Skin of body (tissue), 2 donors: Measurements from ENCODE around the gene MRGPRE. TPM values are rescaled to one million over a fixed set of nuclear protein-coding genes. Genes with fewer than 3 reads are reported as not detected.

Experiments used
- DNase-seq: peaks from one replicate; lab custom pipeline; 2025; lab: John Stamatoyannopoulos, UW
- total RNA-seq: library from RNA; depleted of rRNA; stranded (reverse); fragments of >200 nt; gene quantifications from one replicate; pipeline ENCODE4 v1.2.3, GENCODE V29; 2014

The MRGPRE gene
- total RNA-seq, 1 donor from 2014 or later: not detected

GRCh38 chr11:3226846-3227567 lies 5.2 kb downstream of the MRGPRE start:
- DNase-seq: no peak

GRCh38 chr11:3225826-3226750 lies 6.1 kb downstream of the MRGPRE start:
- no peak for DNase-seq

GRCh38 chr11:3225159-3225758 lies 7.0 kb downstream of the MRGPRE start:
- DNase-seq: no peak

GRCh38 chr11:3224401-3225057 lies 7.7 kb downstream of the MRGPRE start:
- DNase-seq: no peak

- DNase-seq: no peak
These were observed 8.3 kb downstream of the MRGPRE start for GRCh38 chr11:3223932-3224381.

DNA sequence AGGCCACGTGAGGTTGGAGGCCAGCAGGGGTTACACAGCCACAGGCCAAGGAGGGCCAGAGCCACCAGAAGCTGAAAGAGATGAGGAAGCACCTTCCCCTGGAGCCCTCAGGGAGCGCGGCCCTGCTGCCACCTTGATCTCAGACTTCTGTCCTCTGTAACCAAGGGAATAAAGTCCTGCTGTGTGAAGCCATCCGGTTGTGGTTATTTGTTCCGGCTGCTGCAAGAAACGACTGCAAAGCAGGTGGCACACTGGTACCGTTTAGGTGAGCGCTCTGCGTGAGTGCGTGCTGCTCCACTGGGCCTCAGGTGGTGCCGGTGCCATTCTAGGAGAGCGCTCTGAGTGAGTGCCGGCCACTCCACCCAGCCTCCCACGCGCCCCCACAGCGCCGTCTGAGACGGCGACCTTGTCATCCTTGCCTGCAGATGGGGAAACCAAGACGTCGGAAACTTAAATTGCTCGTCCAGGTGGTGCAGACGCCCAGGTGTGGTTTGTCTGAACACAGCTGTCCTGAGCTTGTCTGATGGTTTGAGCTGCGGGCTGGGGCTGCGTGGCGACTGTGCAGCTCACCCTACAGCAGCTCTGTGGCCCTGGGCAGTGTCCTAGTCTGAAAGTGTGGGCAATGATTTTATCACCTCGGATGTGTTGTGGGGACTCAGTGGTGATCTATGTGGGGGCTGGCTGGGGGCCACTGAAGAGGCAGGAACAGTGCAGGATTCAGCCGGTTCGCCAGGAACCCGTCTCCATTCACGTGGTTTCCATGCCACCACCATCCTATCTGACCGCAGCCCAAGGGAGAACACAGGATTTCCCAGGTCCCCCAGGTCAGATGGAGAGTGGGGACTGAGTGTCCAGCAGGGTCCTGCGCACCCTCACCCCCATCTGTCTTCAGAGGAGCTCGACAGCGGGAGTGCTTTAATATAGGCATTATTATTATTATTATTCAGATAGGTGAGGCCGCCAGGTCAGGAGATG lies 9.0 kb downstream of the MRGPRE start:
- DNase-seq: no peak

DNA sequence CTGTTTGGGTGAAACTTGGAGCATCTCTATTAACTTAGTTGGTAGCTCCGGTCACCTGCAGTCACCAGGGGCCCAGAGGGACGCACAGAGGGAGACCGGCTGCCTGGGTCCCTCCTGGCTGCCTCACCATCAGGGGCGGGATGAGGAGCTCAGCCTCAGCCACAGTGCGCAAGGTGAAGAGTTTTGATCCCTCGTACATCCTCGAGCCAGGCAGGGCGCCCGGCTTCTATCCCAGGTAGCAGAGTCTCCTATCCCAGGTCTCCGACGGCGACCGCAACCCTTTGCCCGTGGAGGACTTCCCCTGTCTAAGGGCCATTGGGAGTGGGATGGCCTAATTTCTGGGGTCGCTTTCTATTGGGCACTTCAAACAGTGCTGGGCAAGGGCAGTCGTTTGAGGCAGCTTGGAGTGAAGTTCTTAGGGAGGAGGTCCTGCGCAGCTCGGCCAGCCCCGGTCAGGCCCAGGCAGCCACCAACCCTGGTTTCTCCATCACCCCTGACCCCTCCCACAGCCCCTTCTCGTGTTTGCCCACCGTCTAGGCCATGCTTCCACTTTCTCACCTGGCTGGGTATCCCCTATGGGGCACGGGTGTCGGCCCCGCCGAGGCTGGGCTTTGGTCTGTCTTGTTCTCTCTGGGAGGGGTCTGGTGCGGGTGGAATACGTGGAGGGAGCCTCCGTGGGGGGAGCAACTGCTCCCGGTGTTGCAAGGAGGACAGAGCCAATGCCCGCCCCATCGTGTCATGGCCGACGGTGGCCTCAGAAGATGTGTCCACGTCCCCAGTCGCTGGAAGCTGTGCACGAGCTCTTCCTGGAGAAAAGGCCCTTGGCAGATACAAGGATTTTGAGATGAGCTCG lies 10.0 kb downstream of the MRGPRE start:
- DNase-seq: no peak

- peak; percentile 23 for DNase-seq
These were observed 10.7 kb downstream of the MRGPRE start for GRCh38 chr11:3221408-3222002.

- no peak for DNase-seq
These were observed 11.5 kb downstream of the MRGPRE start for GRCh38 chr11:3220521-3221407.

GRCh38 chr11:3220101-3220500 lies 12.1 kb downstream of the MRGPRE start:
- no peak for DNase-seq

DNA sequence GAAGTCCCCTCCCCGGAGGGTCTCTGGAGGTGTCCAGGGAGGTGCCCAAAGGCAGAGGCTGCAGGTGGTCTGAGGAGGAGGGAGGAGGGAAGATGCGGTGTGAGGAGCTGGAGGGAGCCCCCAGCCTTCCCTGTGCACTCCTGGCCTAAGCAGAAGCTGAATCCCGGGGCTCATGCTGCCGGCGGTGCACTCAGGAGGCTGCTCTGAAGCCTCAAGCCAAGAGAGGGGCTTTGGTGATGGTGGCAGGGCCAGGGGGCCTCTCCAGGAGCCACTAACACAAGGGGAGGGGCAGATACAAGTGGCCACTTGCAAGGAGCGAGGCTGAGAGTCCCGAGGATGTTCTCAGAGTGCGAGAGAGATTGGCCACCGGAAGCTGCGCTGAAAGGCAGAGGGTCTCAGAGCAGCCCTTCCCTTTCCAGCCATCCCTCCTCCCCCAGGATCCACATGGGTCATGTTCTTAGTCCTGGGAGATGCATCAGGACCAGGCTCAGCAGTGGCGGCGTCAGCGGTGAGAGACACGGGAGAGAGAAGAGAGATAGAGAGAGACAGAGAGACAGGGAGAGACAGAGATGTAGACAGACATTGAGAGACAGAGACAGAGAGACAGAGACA lies 12.8 kb downstream of the MRGPRE start:
- no peak for DNase-seq

- DNase-seq: no peak
These were observed 13.5 kb downstream of the MRGPRE start, which contains the start of gene MRGPRG for GRCh38 chr11:3218483-3219280. MRGPRG (minus strand) TSS chr11:3218813; CDS start chr11:3218813, 0 bp downstream.

DNA sequence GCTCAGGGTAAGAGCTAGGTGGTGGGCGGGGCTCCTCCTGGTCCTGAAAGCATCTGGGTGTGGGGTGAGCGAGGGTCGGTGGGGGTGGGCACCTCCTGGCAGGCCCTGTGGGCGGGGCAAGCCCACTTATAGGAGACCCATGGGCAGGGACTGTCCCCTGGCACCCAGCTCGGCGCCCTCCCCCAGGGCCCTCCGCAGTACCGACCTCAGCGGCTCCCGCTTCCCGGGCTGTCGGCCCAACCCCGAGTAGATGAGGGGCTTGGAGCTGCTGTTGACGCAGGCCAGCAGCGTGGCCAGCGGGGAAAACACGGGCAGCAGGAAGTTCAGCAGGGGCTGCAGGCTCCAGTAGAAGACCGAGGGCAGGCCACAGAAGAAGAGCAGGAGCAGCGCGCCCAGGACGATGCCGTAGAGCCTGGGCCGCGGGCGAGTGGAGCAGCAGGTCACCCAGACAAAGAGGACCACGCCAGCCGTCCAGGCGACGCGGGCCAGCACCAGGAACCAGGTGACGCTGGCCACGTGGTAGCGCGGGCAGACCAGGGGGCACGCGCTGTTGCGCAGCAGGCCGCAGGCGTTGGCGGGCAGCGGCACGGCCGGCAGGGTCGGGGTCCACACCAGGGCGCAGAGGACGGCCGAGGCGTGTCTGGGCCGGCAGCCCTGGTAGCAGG lies 14.3 kb downstream of the MRGPRE start:
- no peak for DNase-seq

DNA sequence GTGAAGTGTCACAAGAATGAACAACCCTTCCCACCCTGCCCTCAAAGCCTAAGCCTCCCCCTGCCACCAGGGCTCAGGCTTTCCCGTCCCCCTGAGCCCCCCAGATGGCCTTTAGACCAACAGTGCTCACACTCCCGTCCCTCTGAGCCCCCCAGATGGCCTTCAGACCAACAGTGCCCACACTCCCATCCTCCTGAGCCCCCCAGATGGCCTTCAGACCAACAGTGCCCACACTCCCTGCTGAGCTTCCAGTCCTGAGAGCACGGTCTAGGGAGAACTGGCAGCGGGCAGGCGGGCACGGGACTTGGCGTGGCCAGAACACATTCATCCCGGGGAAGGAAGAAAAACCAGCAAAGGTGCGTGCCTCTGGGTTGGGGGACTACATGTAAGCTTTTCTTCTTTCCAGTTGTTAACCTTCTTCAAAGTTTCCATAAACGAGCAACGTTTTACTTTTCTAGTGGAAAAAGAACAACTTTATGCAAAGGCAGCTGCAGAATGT lies 16.1 kb downstream of the MRGPRE start:
- DNase-seq: no peak

DNA sequence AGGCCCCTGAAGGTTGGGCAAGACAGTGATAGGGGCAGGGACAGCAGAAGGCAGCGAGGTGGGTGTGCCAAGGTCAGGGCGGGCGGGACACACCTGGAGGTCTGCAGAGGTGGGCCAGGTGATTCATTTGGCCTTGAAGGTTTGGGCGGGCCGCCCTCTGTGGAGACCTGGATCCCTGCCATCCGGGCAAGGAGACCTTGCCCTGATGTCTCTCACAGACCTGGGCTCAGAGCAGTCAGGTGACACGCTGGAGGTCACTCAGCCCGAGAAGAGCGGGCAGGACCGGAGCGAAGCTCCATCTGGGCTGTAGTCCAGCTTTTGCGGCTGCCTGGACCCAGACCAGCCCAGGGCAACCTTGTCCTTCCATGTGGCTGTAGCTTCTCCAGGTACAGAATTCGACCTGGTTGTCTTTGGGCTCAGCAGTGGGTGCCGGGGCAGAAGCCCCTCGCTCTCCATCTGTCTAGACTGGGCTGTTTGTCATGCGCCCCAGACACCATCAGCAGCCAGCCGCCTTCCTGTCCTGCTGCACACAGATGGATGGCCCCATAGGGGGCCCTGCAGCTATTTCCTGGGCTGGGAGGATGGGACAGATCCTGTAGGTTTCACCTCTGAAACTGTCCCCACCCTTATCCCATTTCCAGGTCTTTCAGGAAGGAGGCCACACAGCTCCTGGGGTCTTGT lies 16.7 kb downstream of the MRGPRE start:
- DNase-seq: no peak
